Activated CD8-positive, alpha-beta memory T cell treated with anti-CD3 and anti-CD28 coated beads, Interleukin-2, amount 50 U/mL, for 1 hour (primary cell): ENCODE data around the gene SYTL3.
"Not testable (repeated sequence)": the region's sequence is repeated elsewhere in the genome, so short reads cannot be mapped to it uniquely, and the experiment has no call there.

Source experiments
- DNase-seq: peaks from one replicate; pipeline ENCODE4 v3.0.0-alpha.2; 2020; ENCODE audit errors: extremely low read depth

SYTL3 gene

DNA sequence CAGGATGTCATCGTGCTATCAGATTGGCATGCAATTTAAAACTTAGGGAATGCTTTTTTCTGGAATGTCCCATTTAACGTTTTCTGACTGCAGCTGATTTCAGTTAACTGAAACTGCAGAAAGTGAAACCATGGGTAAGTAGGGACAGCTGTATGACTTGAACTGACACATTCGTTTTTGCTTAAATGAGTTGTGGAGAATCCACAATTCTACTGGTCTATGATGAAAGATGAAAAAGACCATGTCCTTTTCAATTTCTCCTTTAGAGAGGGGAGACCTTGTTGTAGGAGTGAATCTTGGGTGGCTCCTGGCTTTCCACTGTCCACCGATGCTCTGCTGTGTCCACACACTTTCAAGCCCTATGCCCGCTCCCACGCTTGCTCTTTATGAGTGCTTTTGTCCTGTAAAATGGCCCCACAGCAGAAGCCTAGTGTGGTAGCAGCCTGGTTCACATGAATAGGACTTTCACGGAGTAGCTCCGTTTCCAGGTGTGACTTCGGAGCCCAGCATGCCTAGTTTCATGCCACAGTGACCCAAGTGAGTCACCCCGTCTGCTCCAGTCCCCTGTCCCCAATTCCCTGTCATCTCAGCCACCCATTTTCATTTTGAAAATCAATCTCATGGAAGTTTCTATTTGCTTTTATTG lies 27.2 kb upstream of the SYTL3 start:
- no peak for DNase-seq

DNA sequence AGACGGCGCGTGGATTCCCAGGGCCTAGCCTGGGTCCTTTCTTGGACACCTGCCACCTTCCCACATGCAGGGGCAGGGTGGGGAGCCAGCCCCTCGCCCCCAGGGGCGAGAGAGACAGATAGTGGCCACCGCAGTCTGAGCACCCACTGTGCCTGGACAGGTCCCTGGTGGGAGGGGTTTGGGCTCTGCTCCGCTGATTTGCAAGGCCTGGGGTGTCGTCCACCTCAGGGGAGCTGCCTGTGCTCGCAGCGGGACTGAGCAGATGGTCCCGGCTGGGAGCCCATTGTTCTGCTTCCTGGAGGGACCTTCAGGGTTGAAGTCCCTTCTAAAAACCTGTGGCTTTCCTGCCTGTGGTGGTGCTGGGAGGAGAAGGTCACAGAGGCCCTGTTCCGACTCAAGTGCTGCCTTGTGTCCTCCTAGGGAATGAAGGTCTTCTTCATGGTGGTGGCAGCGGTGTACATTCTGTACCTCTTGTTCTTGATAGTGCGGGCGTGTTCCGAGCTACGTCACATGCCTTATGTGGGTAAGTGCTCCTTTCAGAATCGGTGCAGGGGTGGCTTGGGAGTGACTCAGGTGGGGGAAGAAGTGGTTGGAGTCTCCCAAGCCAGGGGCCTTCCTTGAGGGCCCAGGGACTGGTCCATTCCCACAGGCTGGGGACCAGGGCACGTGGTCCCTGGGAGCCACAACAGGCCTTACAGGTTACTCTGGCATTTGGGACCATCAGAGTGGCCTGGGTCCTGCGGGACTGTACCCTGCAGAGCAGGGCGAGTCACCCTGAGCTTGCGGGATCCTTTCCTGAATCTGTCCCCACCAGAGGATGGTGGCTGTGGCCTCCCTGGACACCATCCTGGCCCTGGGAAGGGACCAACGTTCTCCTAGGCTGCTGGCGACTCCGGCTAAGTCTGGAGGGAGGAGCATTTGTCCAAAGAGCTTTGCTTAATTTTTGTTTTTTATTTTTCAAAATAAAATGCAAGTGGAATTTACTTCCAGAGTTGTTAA lies 24.9 kb upstream of the SYTL3 start:
- DNase-seq, result no peak

DNA sequence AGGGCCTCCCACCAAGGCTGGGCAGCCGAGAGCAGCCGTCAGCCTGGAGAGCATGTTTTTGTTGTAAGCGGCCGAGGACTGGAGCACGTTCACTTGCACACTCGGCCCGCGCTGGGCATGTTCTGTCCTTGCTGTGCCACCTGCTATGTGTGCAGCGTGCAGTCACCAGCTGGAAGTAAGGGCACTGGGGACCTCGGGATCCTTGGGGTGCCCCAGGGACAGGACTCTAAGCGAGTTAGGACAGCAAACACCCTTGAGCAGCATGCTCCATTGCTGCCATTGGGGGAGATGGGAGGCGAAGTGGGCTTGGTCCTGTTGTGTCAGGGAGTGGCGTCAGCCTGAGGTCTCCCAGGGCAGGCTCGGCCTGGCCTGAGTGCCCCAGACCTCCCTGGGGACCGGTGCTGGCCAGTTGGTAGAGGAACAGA lies 24.0 kb upstream of the SYTL3 start:
- no peak for DNase-seq

DNA sequence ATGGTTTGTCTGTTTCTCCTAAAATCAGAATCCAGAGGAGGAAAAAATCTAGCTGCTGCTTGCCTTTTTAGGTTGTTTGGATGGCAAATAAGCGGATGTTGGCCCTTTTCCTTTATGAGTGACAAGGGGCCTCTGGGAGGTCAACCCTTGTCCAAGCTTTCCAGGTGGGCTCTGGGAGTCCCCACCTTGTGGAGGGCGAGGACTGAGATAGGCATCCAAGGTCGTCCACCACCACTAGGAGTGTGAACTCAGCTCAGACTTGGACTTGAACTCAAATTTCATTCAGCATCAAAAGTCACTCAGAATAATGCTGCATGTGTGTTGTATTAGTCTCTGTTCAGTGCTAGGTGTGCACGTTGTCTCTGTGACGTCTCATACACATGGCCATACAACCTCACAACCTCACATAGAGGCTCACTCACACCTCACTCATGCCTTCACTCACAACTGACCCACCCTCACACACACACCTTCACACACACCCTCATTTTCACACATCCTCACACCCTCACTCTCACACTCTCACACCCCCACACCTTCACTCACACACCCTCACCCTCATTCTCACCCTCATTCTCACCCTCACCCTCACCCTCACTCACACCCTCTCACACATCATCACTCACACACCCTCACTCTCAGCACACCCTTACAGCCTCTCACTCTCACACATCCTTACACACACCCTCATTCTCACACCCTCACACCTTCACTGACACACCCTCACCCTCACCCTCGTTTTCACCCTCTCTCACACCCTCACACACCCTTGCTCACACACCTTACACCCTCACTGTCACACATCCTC lies 23.3 kb upstream of the SYTL3 start:
- no peak for DNase-seq

DNA sequence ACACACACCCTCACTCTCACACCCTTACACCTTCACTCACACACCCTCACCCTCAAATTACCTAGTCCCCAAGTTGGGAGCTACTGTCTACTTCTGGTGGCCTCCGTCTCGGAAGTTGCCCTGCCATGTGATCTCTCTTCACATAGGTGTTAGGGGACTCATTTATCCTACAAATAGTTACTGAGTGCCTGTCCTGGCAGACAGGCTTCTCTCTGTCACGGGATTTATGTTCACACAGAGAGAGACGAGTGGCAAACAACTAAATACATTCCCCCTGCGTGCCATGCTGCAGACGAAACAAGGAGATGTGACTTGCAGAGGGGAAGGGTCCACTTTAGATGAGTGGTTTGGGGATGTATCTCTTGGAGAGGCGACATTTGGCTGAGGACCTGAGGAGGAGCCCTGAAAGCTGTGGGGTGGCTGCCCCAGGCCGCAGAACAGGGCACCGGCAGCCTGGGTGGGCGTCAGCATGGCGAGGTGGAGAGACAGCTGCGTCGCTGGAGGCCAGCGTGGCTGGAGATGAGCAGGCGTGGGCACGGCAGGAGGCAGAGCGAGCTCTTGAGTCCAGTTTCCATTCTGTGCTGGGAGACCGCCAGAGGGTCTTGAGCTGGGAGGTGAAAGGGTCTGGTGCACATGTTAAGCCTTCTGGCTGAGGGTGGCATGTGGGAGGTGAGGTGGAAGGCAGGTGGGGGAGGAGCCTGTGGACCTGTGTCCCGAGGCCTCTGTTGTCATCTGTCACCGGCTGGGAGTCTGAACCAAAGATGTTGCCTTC lies 22.5 kb upstream of the SYTL3 start:
- DNase-seq, result no peak

DNA sequence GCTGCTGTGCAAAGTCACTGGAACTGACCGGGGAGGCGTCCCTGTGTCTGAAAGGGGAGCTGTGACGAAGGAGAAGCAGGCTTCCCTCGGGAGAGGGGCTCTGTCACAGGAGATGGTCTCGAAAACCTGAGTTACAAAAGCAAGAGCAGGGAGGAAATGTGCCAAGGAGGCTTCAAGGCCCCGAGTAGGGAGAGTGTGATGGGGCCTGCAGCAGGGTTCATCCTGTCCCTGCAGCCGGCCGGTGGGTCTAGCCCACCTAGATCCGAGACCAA lies 22.0 kb upstream of the SYTL3 start:
- no peak for DNase-seq

DNA sequence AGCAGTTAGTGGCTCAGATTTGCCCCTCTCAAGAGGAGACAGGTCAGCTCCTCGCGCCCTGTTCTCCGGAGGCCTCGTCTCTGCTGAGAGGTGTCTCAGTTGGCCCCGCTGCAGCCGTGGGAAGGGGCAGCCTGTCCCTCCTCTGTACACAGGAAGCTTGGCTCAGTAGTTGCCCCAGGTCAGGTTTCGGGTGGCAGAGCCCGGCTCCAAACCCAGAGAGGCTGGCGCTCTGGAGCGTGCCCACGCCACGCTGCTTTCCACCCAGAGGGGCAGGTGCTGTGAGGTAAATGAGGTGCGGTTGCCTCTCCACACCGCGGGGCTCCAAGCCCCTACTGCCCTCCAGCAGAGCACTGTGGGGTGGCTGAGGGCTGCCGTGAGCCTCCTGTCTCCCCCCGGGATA lies 21.3 kb upstream of the SYTL3 start:
- DNase-seq, result no peak

DNA sequence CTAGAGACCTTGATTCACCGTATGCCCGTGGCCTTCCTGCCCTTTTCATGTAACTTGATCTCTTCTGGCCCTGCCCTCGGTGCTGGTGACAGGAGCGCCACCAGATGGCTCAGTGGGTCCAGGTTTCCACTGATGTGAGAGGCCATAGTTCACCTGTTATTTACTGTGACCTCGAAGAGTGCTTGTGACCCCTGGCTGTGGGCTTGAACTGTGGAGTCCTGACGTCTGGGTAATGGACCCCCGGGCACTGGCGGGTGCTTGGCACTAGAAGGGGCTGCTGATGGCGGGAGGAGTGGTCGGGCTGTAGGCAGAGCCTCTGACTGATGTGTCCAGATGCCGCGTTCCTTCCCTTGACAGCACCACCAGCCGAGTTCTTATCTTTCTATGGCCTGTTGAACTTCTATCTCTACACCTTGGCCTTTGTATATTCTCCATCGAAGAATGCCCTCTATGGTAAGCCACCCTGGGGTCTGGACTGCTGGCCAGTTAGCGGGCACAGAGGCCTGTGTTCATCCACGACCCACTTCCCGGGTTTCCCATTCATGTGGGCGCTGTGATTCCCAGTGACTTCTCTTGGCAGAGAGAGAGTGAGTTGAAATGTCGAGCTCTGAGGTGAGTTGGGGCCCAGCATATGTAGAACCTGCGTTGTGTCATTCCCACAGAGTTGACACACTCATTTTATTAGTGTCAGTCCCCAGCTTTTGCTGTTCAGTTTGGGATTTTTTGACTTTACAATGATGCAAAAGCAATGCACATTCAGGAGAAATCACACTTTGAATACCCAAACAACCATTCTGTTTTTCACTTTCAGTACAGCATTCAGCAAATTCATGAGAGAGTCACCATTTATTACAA lies 20.3 kb upstream of the SYTL3 start:
- DNase-seq, result no peak

DNA sequence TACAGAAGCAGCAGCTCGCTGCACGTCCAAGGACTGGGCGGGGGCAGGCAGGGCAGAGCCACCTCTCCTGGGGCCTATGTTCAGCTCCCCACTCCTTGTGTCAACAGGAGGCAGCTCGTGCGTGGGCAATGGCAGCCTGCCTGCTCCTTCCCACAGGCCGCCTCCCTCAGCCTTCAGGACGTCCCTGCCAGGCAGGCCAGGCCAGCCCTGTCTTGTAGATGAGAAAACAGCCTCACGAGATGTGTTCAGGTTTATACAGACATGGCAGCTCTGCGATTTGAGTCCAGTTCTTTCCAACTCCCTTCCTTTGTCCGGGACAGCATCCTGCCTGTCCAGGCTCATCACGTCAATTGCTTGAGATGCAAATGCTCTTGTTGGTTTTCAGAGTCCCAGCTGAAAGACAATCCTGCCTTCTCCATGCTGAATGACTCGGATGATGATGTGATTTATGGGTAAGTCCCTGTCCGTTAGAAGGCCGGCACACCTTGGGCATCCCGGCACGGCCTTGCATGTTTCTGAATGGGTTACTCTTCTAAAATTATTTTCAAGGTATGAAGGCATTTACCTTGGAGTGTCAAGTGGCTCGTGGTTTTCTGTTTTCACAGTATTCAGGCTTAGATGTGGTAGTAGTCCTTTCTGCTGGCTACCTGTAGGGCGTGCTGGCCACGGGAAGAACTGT lies 18.8 kb upstream of the SYTL3 start:
- no peak for DNase-seq

DNA sequence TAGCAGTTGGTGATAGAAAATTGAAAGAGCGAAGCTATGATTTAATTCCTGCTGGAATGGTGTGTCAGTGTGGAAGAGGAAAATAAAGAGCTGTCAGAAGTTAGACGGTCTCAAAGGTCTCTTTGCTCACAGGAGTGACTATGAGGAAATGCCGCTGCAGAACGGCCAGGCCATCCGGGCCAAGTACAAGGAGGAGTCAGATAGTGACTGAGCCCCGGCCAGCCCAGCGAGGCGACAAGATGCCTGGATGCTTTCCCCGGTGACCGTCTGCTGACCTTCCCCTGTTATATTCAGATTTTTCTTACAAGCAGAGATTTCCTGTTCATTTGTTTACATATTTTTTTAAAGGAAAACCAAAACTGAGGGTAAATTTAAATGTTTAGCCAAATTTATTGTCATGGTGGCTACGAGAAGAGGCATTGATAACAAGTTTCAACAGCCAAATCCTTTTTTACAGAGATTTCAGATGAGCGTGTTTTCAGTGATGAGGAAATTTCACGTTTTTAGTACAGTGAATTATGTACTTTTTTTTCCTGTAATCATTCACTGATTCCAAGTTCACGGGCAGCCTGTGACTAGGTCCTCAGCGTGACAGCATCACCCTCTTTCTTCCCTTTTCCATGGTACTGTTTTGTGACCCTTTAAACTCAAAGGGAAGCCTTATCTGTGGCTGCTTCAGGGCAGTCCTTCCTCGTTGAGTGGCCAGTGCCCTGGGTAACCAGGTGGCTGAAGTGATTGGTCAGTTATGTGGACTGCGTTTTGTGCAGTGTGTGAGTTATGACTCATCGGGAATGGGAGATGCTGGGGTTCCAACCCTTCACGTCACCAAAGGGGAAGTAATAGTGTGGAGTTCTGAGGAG lies 17.9 kb upstream of the SYTL3 start:
- no peak for DNase-seq

DNA sequence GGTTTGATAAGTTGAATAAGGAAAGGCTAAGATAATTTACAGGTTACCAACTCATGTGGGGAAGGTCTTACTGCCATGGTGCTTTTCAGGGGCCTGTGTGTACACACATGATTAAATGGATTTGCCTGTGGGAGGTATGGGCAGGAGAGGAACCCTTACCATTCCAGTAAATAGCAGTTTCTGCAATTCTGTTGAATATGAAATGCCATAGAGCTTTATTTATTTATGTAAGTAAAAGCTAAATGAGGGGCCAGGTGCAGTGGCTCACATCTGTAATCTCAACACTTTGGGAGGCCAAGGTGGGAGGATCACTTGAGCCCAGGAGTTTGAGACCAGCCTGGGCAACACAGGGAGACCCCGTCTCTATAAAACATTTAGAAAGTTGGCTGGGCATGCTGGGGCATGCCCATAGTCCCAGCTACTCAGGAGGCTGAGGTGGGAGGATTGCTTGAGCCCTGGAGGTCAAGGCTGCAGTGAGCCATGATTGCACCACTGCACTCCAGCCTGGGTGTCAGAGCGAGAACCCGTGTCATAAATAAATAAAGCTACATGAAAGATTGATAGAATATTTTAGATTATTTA lies 17.2 kb upstream of the SYTL3 start:
- DNase-seq, result not testable (repeated sequence)

DNA sequence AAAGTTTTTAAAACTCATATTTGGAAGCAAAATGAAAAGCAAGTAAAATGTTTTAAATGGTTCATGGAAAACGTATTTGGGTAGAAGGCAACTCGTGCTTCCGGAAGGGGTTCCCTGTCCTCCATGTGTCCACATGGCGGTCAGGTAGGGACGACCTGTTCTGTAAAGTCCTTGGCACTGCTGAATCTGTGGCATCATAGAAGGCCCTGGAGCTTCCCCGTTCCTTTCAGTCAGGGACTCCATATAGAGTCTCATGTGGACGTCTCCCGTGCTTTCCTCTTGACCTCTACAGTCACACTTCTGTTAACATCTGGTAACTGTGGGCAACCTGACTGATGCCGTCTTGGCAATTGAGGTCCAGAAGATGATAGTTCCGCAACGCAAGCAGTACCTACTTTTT lies 16.7 kb upstream of the SYTL3 start:
- DNase-seq, result no peak

DNA sequence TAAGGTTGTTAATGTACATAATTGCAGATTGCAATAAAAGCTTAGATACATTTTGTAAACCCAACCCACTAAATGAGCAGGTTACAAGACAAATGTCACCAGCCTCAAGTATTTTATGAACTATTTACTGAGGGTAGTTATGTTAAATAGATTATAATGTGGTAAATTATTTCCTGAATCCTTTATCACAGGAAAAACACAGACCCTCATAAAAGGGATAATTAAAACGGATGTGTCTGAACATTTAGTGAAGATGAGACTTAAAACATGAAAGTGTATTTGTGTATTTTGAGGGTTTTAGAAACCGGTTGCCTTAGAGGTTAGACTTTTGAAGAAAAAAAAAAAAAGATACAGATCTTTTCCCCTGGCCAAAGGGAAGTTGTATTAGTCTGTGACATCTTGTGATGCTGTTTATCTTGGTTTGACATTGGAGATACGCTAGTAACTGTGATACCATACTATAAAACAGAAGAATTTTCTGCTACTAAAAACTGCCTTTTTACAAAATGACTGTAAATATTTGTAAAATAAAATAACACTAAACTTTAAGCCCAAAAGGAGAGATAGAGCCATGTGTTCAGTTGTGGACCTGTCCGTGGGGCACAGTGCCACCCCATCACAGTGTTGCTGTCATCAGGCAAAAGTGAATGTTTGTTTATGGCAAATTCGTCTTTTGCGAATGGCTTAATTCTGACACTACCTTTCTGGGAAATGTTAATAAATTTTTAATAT lies 15.0 kb upstream of the SYTL3 start:
- DNase-seq, result no peak

DNA sequence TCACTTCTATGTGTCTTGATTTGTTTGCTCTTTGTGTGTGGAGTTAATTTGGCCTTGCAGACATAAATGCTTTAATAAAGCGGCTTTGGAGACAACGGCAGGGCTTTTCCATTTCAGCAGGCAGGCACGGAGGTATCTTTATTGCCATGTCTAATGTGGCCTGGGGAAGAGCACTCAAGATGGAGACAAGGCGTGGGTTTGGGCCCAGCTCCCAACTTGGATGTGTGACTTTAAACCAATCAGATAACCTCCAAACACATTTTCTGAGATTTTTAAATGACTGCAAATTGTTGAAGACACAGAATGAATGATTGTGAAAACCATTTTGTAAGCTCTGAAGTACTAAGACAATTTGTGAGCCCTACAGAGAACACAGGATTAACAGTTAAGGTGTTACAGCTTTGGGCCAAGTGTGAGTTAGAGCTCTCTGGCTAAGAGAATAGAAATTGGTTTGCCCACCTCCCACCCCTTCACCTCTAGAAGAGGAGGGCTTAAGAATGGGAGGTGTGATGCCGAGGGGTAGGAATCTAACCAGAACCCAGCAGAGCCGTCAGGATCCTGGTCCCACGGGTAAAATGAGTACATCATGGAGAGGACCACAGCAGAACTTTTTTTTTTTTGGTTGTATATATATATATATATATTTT lies 14.3 kb upstream of the SYTL3 start:
- DNase-seq, result no peak

DNA sequence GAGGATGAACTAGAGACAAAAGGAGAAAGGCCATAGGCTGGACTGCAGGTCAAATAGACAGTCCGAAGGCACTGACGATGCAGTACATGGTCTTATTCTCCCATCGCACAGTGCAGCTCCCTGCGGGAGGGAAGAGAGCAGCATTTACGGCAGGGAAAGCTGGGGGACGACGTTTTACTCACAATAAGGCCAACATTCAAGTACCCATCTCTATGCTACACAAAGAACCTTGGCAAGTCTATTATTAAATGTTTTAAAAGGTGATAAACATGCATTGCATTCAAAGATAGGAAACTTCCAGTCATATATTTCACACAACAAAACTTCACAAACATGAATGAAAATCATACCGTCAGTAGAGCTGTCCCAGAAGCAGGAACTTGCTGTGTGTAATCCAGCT lies 13.1 kb upstream of the SYTL3 start:
- DNase-seq, result no peak

DNA sequence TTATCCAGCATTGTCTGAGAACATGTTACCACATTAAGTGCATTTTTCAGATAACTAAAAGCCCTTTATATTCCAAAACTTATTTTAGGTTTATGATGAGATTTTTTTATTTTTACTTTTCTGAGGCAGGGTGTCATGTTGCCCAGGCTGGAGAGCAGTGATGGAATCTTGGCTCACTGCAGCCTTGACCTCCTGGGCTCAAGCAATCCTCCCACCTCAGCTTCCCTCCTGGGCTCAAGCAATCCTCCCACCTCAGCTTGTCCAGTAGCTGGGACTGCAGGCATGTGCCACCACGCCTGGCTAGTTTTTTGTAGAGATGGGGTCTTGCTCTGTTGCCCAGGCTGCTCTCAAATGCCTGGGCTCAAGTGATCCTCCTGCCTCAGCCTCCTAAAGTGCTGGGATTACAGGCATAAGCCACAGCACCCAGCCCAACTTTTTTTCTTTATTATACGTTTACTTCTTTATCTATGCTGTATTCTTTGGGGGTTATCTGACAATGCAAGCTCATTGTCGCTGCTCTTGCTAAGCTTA lies 11.5 kb upstream of the SYTL3 start:
- DNase-seq, result no peak

DNA sequence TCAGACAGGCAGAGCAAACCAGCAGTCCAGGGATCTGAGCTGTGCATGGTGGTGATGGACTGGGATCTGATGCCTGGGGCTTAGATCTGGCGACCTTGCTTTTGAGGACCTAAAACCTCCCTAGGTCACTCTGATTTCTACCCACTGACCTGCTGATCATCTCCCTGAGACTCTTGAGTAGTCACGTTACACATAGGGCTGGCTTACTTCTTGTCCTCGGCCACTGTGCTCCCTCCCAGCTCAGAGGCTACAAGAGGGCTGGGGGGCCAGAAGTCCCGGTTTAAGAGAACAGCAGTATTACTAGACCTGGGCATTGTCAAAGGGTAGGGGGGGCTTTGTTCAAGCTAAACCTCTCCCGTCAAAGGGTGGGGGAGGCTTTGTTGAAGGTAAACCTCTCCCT lies 10.8 kb upstream of the SYTL3 start:
- DNase-seq, result no peak

DNA sequence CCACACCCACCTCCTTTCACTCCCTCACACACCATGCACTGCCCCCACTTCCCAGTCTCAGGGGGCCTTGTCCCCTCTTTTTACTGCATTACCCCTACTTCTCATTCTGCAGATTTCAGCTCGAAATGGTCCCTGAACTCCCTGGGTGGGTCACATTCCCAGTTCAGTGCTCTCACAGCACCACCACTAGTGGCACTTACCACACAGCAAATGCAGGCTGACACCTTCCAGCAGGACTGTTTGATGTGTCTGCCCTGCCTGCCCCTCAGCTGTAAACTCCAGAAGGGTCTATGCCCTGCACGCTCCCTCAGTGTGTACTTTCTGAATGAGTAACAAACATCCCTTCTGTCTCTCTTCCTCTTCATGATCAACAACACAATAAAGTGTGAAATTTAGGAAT lies 9.3 kb upstream of the SYTL3 start:
- no peak for DNase-seq
